ENCODE measurements around the gene THSD7B.

The THSD7B gene

GRCh38 chr2:137193401-137193800 is 428.1 kb downstream of the THSD7B start:
- no peak for DNase-seq (ENCODE audit: low read depth)

GRCh38 chr2:137194111-137194510 is 428.8 kb downstream of the THSD7B start:
- no peak for DNase-seq (ENCODE audit: low read depth)

- no peak for DNase-seq (ENCODE audit: low read depth)
Measured at GRCh38 chr2:137199751-137200150, 434.4 kb downstream of the THSD7B start.

GRCh38 chr2:137202318-137202717 is 437.0 kb downstream of the THSD7B start:
- no peak for DNase-seq (ENCODE audit: low read depth)

GRCh38 chr2:137205324-137205723 is 440.0 kb downstream of the THSD7B start:
- DNase-seq (ENCODE audit: low read depth), result no peak

- DNase-seq (ENCODE audit: low read depth), result no peak
Measured at GRCh38 chr2:137206069-137206468, 440.7 kb downstream of the THSD7B start.

- no peak for DNase-seq (ENCODE audit: low read depth)
Measured at GRCh38 chr2:137207030-137207429, 441.7 kb downstream of the THSD7B start.

- peak; percentile 76 for DNase-seq (ENCODE audit: low read depth)
Measured at GRCh38 chr2:137208431-137208891, 443.1 kb downstream of the THSD7B start.

GRCh38 chr2:137210039-137210438 is 444.7 kb downstream of the THSD7B start:
- DNase-seq (ENCODE audit: low read depth), result no peak

GRCh38 chr2:137211761-137212160 is 446.4 kb downstream of the THSD7B start:
- DNase-seq (ENCODE audit: low read depth), result no peak

GRCh38 chr2:137220438-137220993 is 455.2 kb downstream of the THSD7B start:
- DNase-seq (ENCODE audit: low read depth), result peak; percentile 91

GRCh38 chr2:137221797-137222492 is 456.6 kb downstream of the THSD7B start:
- DNase-seq (ENCODE audit: low read depth), result peak; percentile 28

GRCh38 chr2:137223722-137224121 is 458.4 kb downstream of the THSD7B start:
- no peak for DNase-seq (ENCODE audit: low read depth)

GRCh38 chr2:137228566-137228965 is 463.2 kb downstream of the THSD7B start:
- DNase-seq (ENCODE audit: low read depth), result peak; percentile 73

GRCh38 chr2:137229834-137230233 is 464.5 kb downstream of the THSD7B start:
- no peak for DNase-seq (ENCODE audit: low read depth)

GRCh38 chr2:137231628-137232027 is 466.3 kb downstream of the THSD7B start:
- DNase-seq (ENCODE audit: low read depth), result no peak

GRCh38 chr2:137232076-137232475 is 466.7 kb downstream of the THSD7B start:
- no peak for DNase-seq (ENCODE audit: low read depth)

- no peak for DNase-seq (ENCODE audit: low read depth)
Measured at GRCh38 chr2:137233091-137233490, 467.7 kb downstream of the THSD7B start.

- DNase-seq (ENCODE audit: low read depth), result peak; percentile 50
Measured at GRCh38 chr2:137237055-137237454, 471.7 kb downstream of the THSD7B start.

GRCh38 chr2:137238065-137238464 is 472.7 kb downstream of the THSD7B start:
- no peak for DNase-seq (ENCODE audit: low read depth)

GRCh38 chr2:137249463-137250130 is 484.3 kb downstream of the THSD7B start:
- no peak for DNase-seq (ENCODE audit: low read depth)

GRCh38 chr2:137250401-137250800 is 485.1 kb downstream of the THSD7B start:
- peak; percentile 30 for DNase-seq (ENCODE audit: low read depth)

GRCh38 chr2:137251045-137251444 is 485.7 kb downstream of the THSD7B start:
- no peak for DNase-seq (ENCODE audit: low read depth)
